GM12878 (cell line): ENCODE measurements around the gene TKT. TPM values are rescaled to one million over a fixed set of nuclear protein-coding genes. Genes with fewer than 3 reads are reported as not detected.

ENCODE experiments used
- ATAC-seq: fragments of 200-7000 bp; cut with Tn5 transposase; 3 replicates; pipeline ENCODE4 v1.9.1; 2020; ENCODE audit warnings: mild to moderate bottlenecking, moderate library complexity
- BruUV-seq: library from RNA; stranded (reverse); fragments of 400-500 nt; replicated peaks from 2 replicates; lab custom pipeline; 2021; lab: Mats Ljungman, UMichigan
- CTCF ChIA-PET: fragments of 300-600 bp; sonication (Branson Sonifier 250); formaldehyde crosslinking; extraction: SDS; loops from one replicate; lab custom pipeline; 2021; ENCODE audit warnings: inconsistent platforms; lab: Yijun Ruan, JAX
- POLR2A ChIA-PET: fragments of 350-600 bp; formaldehyde crosslinking; extraction: SDS; loops from one replicate; lab custom pipeline; 2021; ENCODE audit warnings: inconsistent platforms; lab: Charles Lee
- RAD21 ChIA-PET: fragments of 300-600 bp; sonication (Branson Sonifier 250); formaldehyde crosslinking; loops from one replicate; lab custom pipeline; 2023; ENCODE audit warnings: antibody characterized with exemption; ENCODE audit not compliant: unreplicated experiment; lab: Charles Lee
- SMC1A ChIA-PET: fragments of 300-600 bp; sonication (Branson Sonifier 250); formaldehyde crosslinking; loops from one replicate; lab custom pipeline; 2023; ENCODE audit not compliant: unreplicated experiment, uncharacterized antibody; lab: Charles Lee
- DNase-seq: peaks from one replicate; pipeline ENCODE4 v3.0.0-alpha.2; 2011; ENCODE audit warnings: low read depth, low spot score
- FAIRE-seq: peaks from 3 replicates; lab custom pipeline; 2011; peaks lifted over from hg19 to GRCh38; lab: Jason Lieb, UNC
- H2AFZ ChIP-seq: 2 replicates; pipeline ENCODE4 v1.6.0; 2011; ENCODE audit warnings: low read depth, low read length, control low read depth; ENCODE audit not compliant: control insufficient read depth
- H3K27ac ChIP-seq: 2 replicates; pipeline ENCODE4 v1.5.1; 2011; ENCODE audit warnings: control low read depth; ENCODE audit not compliant: control insufficient read depth, insufficient read depth
- H3K27me3 ChIP-seq, 2 experiments: replicated peaks in 1 of 2; 2 replicates each; pipeline versions ENCODE4 v1.6.0 to v1.6.1; 2011; ENCODE audit warnings: low read length in 1 of 2; ENCODE audit not compliant: control insufficient read depth in 2 of 2, insufficient read depth in 2 of 2
- H3K36me3 ChIP-seq, 2 experiments: 2 replicates each; pipeline ENCODE4 v1.5.1; 2011; ENCODE audit warnings: low read length in 1 of 2; ENCODE audit not compliant: control insufficient read depth in 2 of 2, insufficient read depth in 2 of 2
- H3K4me1 ChIP-seq: 2 replicates; pipeline ENCODE4 v1.6.1; 2011; ENCODE audit warnings: mild to moderate bottlenecking, low read length, moderate library complexity, mixed read lengths; ENCODE audit not compliant: control insufficient read depth, insufficient read depth
- H3K4me2 ChIP-seq: 2 replicates; pipeline ENCODE4 v1.6.0; 2011; ENCODE audit warnings: control low read depth; ENCODE audit not compliant: control insufficient read depth, insufficient read depth
- H3K4me3 ChIP-seq: fragments of 200-600 bp; sonication (generic); 2 replicates; pipeline ENCODE4 v1.5.1; 2016
- H3K79me2 ChIP-seq: 2 replicates; pipeline ENCODE4 v1.6.0; 2011; ENCODE audit warnings: low read length; ENCODE audit not compliant: control insufficient read depth, insufficient read depth
- H3K9ac ChIP-seq: 2 replicates; pipeline ENCODE4 v1.8.0; 2011; ENCODE audit warnings: low read length, control low read depth, mixed read lengths; ENCODE audit not compliant: control insufficient read depth, insufficient read depth
- H3K9me3 ChIP-seq: replicated peaks from 3 replicates; pipeline ENCODE4 v1.5.1; 2011; ENCODE audit warnings: mild to moderate bottlenecking, low read length; ENCODE audit not compliant: control insufficient read depth, insufficient read depth
- H4K20me1 ChIP-seq: 2 replicates; pipeline ENCODE4 v1.6.0; 2011; ENCODE audit not compliant: control insufficient read depth, insufficient read depth
- FOXM1 ChIP-seq: IDR thresholded peaks from 2 replicates; pipeline ENCODE4 v1.6.1; 2012; ENCODE audit warnings: low read depth, mild to moderate bottlenecking, inconsistent platforms, low read length, moderate library complexity
- POLR2A ChIP-seq: IDR thresholded peaks from 2 replicates; pipeline ENCODE4 v1.6.1; 2011; ENCODE audit warnings: low read depth, mild to moderate bottlenecking, low read length
- WGBS: methylation state at CpG from one replicate; pipeline ENCODE4 v1.1.6; 2016; ENCODE audit warnings: low lambda C conversion rate; ENCODE audit not compliant: insufficient replicate concordance, insufficient coverage; ENCODE audit errors: missing lambda C conversion rate; 5-methylcytosine and 5-hydroxymethylcytosine counted together
- in situ Hi-C: fragments of 300-500 bp; cut with MboI; formaldehyde crosslinking; loops from 9 replicates; pipeline ENCODE4 v1.14.3; 2018; ENCODE audit warnings: mixed read lengths
- intact Hi-C: fragments of 100-400 bp; cut with micrococcal nuclease; formaldehyde crosslinking; loops from one replicate; pipeline ENCODE4 v1.14.2; 2022; ENCODE audit not compliant: unreplicated experiment
- polyA plus RNA-seq, 11 experiments: library from polyadenylated mRNA; depleted of rRNA in 4 of 11; unstranded in 6 of 11; stranded (reverse) in 5 of 11; fragments of >200 nt; fragmentation: Nextera tagmentation in 4 of 11; fragmentation: Illumina TruSeq in 1 of 11; extraction: Ambion mirVana in 4 of 11; extraction: Trizol in 1 of 11; gene quantifications; 1 replicate in 1 of 11; 2 replicates in 10 of 11; pipeline versions ENCODE4 v1.2.1 to v1.2.3, GENCODE V29; 2011 to 2016; ENCODE audit warnings: inconsistent platforms in 2 of 11, missing spikeins in 2 of 11, low read depth in 1 of 11
- total RNA-seq, 4 experiments: library from RNA; depleted of rRNA in 3 of 4; stranded (reverse); fragments of >200 nt in 3 of 4; fragmentation: Illumina TruSeq in 1 of 4; extraction: Trizol in 1 of 4; gene quantifications; 2 replicates each; pipeline versions ENCODE4 v1.2.1 to v1.2.3, GENCODE V29; 2013 to 2021
- TF ChIP-seq, protein P1 (sequence below): IDR thresholded peaks from 2 replicates; pipeline ENCODE4 v1.6.1; 2011; ENCODE audit warnings: low read depth, mild to moderate bottlenecking, low read length, moderate library complexity, borderline replicate concordance; ENCODE audit errors: extremely low read depth

TKT gene
- total and polyA plus RNA-seq, 10 of the 15 experiments (the other 5 are each of a cell fraction or from before 2014, with no cell fraction given) = 56.4 to 385 (median 143) TPM

DNA sequence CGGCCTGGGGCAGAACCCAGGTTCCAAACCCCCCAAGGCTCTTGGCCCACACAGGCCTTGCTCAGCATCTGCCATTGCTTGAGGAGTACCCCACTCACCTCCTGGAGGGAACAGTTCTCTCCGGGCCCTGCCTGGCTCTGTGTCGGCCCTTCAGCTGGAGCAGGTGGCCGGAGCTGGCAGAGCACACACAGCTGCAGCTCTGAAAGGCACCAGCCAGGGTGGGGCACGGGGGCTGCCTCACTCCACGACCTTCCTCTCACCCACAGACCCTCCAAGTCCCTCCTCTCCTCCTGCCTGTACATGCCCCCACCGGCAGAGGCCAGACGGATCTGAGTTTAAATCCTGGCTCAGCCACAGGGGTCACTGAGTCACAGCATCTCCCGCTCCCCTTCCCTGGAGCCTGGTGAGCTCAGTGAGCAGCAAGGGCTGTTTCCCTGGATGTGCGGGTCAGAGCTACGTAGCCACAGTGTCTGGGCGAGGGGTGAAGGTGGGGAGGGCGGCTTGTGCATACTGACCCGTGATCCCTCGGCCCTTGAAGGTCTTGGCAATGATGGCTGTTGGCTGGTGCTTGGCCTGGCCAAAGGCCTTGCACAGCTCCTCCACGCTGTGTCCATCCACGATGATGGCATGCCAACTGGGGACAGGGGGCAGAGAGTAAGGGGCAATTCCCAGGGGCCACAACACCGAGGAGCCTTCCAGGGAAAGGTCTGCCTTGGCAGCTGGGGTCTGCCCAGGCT is 23.0 kb downstream of the TKT start:
- POLR2A ChIA-PET = interaction anchor here (0.6 to 1.5 kb wide), 2 partner anchors 17 to 30 kb away, joined by 3 to 5 read pairs; no protein-coding TSS in a partner anchor
- in situ Hi-C loops = no loop called here
- H3K4me1 ChIP-seq = no peaks in the 10 kb centered on the region
- H3K36me3 ChIP-seq = peaks cover 27 to 67% of the 10 kb centered on the region in 2 experiments; a peak in 3 of 4 replicates
- H3K4me2 ChIP-seq = no peak overlapping the region
- CTCF ChIA-PET = interaction anchor here (0.6 to 2.1 kb wide), 3 partner anchors 12 to 15 kb away, joined by 3 to 5 read pairs (median 4); no protein-coding TSS in a partner anchor
- DNase-seq (no peak), FAIRE-seq (no peak), ATAC-seq (no peak)
- no peaks in the 10 kb centered on the region for H3K9me3 ChIP-seq
- no peaks in the 10 kb centered on the region for H3K79me2 ChIP-seq
- H3K9ac ChIP-seq = no peak overlapping the region
- no peak overlapping the region for H3K27ac ChIP-seq
- H4K20me1 ChIP-seq = no peaks in the 10 kb centered on the region
- RAD21 ChIA-PET = no interaction called here
- no peaks in the 10 kb centered on the region for H3K27me3 ChIP-seq
- TF ChIP-seq FOXM1 (no peak), POLR2A (peak; percentile 59; the same call in 1 of the 2 replicates)
- TF ChIP-seq, protein P1, sequence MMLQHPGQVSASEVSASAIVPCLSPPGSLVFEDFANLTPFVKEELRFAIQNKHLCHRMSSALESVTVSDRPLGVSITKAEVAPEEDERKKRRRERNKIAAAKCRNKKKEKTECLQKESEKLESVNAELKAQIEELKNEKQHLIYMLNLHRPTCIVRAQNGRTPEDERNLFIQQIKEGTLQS = no peak
- no peak overlapping the region for H3K4me3 ChIP-seq
- BruUV-seq = no TSS peak
- 84% methylated on average over 18 of the region's 18 CpGs for WGBS
- no peak overlapping the region for H2AFZ ChIP-seq
- intact Hi-C loops = no loop called here
- SMC1A ChIA-PET = interaction anchor here (1.0 kb wide), 1 partner anchor 15 kb away, joined by 3 read pairs; no protein-coding TSS in a partner anchor
